NCI-H2081 (cell line): ENCODE measurements around the gene SNX33.
"Not testable (repeated sequence)": the region's sequence is repeated elsewhere in the genome, so short reads cannot be mapped to it uniquely, and the experiment has no call there.

Source experiments
- DNase-seq, 2 experiments: peaks; one replicate each; lab custom pipeline; 2025; lab: John Stamatoyannopoulos, UW

The SNX33 gene

GRCh38 chr15:75647370-75648155, at the start of gene SNX33:
TSS of gene SNX33 (plus strand) at chr15:75647912. CDS start at chr15:75649103, 1,191 bp downstream.
- peak; percentile 34 to 63 for DNase-seq

GRCh38 chr15:75598361-75598760, 49.4 kb upstream of the SNX33 start:
- DNase-seq: no peak

GRCh38 chr15:75599401-75599800, 48.3 kb upstream of the SNX33 start:
- DNase-seq: no peak

GRCh38 chr15:75606026-75606425, 41.7 kb upstream of the SNX33 start:
- DNase-seq: no peak

GRCh38 chr15:75606711-75607699, 40.7 kb upstream of the SNX33 start:
- DNase-seq: no peak

- no peak for DNase-seq
Measured at GRCh38 chr15:75616766-75617165, 30.9 kb upstream of the SNX33 start.

GRCh38 chr15:75620058-75620820, 27.5 kb upstream of the SNX33 start:
- DNase-seq: no peak

GRCh38 chr15:75620841-75621391, 26.8 kb upstream of the SNX33 start:
- no peak for DNase-seq

- DNase-seq: no peak
Measured at GRCh38 chr15:75622505-75622904, 25.2 kb upstream of the SNX33 start.

- DNase-seq: peak; percentile 92 to 93
Measured at GRCh38 chr15:75625542-75626347, 22.0 kb upstream of the SNX33 start, which contains the start of gene SNUPN. TSS of gene SNUPN (minus strand) at chr15:75625725. CDS start at chr15:75621051, 4,674 bp downstream.

GRCh38 chr15:75631935-75632334, 15.8 kb upstream of the SNX33 start:
- DNase-seq: no peak

- DNase-seq: not testable (repeated sequence)
Measured at GRCh38 chr15:75633922-75634321, 13.8 kb upstream of the SNX33 start.

- DNase-seq: no peak
Measured at GRCh38 chr15:75636026-75636425, 11.7 kb upstream of the SNX33 start.

GRCh38 chr15:75637245-75638009, 10.3 kb upstream of the SNX33 start:
- no peak for DNase-seq

- no peak for DNase-seq
Measured at GRCh38 chr15:75639191-75639708, 8.5 kb upstream of the SNX33 start.

GRCh38 chr15:75639709-75640482, 7.8 kb upstream of the SNX33 start, which contains the start of gene IMP3:
TSS of gene IMP3 (minus strand) at chr15:75640224. CDS start at chr15:75640168, 56 bp downstream.
- DNase-seq: peak; percentile 98 to 99

- peak; percentile 49 to 75 for DNase-seq
Measured at GRCh38 chr15:75640483-75641178, 7.1 kb upstream of the SNX33 start.

GRCh38 chr15:75641179-75641503, 6.6 kb upstream of the SNX33 start:
- no peak for DNase-seq
